ENCODE data around the gene MMP11.
"Not testable (repeated sequence)": the region's sequence is repeated elsewhere in the genome, so short reads cannot be mapped to it uniquely, and the experiment has no call there.

- not testable (repeated sequence) for TF ChIP-seq CTCF, EP300, POLR2A, POLR2AphosphoS5 (IDR thresholded peaks at IDR 0.05)
These were observed 44.5 kb upstream of the MMP11 start for GRCh38 chr22:23728108-23728507.
